GM19397 (cell line): ENCODE data around the gene SNX9.
"Not testable (repeated sequence)": the region's sequence is repeated elsewhere in the genome, so short reads cannot be mapped to it uniquely, and the experiment has no call there.

ENCODE experiments used
- ATAC-seq: cut with Tn5 transposase; IDR thresholded peaks from one replicate; pipeline ENCODE4 v1.9.1; 2021; ENCODE audit warnings: mild to moderate bottlenecking, moderate library complexity; ENCODE audit not compliant: unreplicated experiment

SNX9 gene

GRCh38 chr6:157908369-157909281 lies 85.6 kb downstream of the SNX9 start:
- ATAC-seq: no peak

GRCh38 chr6:157909282-157909664 lies 86.2 kb downstream of the SNX9 start:
- ATAC-seq: no peak

GRCh38 chr6:157911278-157911677 lies 88.2 kb downstream of the SNX9 start:
- ATAC-seq: no peak

- no peak for ATAC-seq
These were observed 88.7 kb downstream of the SNX9 start for GRCh38 chr6:157911786-157912185.

- no peak for ATAC-seq
These were observed 89.3 kb downstream of the SNX9 start for GRCh38 chr6:157912326-157912725.

- no peak for ATAC-seq
These were observed 98.8 kb downstream of the SNX9 start for GRCh38 chr6:157921685-157922367.

- no peak for ATAC-seq
These were observed 102.7 kb downstream of the SNX9 start for GRCh38 chr6:157925771-157926170.

GRCh38 chr6:157927011-157927410 lies 104.0 kb downstream of the SNX9 start:
- ATAC-seq: no peak

GRCh38 chr6:157928428-157928827 lies 105.4 kb downstream of the SNX9 start:
- no peak for ATAC-seq

- no peak for ATAC-seq
These were observed 106.0 kb downstream of the SNX9 start for GRCh38 chr6:157929076-157929475.

- ATAC-seq: no peak
These were observed 106.8 kb downstream of the SNX9 start for GRCh38 chr6:157929765-157930319.

GRCh38 chr6:157935786-157936185 lies 112.7 kb downstream of the SNX9 start:
- ATAC-seq: no peak

- ATAC-seq: no peak
These were observed 114.3 kb downstream of the SNX9 start for GRCh38 chr6:157937318-157937717.

- ATAC-seq: no peak
These were observed 114.9 kb downstream of the SNX9 start for GRCh38 chr6:157937916-157938315.

- not testable (repeated sequence) for ATAC-seq
These were observed 117.5 kb downstream of the SNX9 start for GRCh38 chr6:157940375-157941036.

- no peak for ATAC-seq
These were observed 118.2 kb downstream of the SNX9 start for GRCh38 chr6:157941101-157941863.

GRCh38 chr6:157942351-157942750 lies 119.3 kb downstream of the SNX9 start:
- no peak for ATAC-seq

- no peak for ATAC-seq
These were observed 120.4 kb downstream of the SNX9 start for GRCh38 chr6:157943249-157943963.

- no peak for ATAC-seq
These were observed 120.9 kb downstream of the SNX9 start for GRCh38 chr6:157943964-157944283.
